GM13977 (cell line): ENCODE measurements around the gene RAD54L.
"Not testable (repeated sequence)": the region's sequence is repeated elsewhere in the genome, so short reads cannot be mapped to it uniquely, and the experiment has no call there.

ENCODE experiments used
- DNase-seq: peaks from one replicate; pipeline ENCODE4 v3.0.0; 2012; ENCODE audit warnings: low spot score
- in situ Hi-C: fragments of 300-500 bp; cut with MboI; formaldehyde crosslinking; loops from one replicate; pipeline ENCODE4 v1.12.0; 2022; ENCODE audit warnings: low sequenced_read_pairs, low pct_unique_long_range_greater_than_20kb, mixed read lengths, inconsistent platforms; ENCODE audit not compliant: unreplicated experiment
- TF ChIP-seq, protein P1 (sequence below): IDR thresholded peaks from 2 replicates; pipeline ENCODE4 v1.5.1; 2012; ENCODE audit warnings: mild to moderate bottlenecking, control low read depth; ENCODE audit not compliant: insufficient read depth; ENCODE audit errors: extremely low read depth, missing control alignments

RAD54L gene

DNA sequence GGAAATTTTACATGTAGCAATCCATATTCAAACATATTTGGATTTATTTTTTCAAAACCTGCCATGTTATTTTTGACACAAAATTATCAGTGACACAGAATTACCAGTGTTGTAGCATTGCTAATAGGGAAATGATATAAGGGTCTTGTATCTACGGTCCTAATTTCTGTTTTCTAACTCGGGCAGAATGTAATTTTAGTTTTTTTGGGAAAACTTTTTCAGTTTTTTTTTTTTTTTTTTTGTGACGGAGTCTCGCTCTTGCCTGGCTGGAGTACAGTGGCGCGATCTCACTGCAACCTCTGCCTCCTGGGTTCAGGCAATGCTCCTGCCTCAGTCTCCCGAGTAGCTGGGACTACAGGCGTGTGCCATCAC lies 58.6 kb downstream of the RAD54L start:
- TF ChIP-seq, protein P1, sequence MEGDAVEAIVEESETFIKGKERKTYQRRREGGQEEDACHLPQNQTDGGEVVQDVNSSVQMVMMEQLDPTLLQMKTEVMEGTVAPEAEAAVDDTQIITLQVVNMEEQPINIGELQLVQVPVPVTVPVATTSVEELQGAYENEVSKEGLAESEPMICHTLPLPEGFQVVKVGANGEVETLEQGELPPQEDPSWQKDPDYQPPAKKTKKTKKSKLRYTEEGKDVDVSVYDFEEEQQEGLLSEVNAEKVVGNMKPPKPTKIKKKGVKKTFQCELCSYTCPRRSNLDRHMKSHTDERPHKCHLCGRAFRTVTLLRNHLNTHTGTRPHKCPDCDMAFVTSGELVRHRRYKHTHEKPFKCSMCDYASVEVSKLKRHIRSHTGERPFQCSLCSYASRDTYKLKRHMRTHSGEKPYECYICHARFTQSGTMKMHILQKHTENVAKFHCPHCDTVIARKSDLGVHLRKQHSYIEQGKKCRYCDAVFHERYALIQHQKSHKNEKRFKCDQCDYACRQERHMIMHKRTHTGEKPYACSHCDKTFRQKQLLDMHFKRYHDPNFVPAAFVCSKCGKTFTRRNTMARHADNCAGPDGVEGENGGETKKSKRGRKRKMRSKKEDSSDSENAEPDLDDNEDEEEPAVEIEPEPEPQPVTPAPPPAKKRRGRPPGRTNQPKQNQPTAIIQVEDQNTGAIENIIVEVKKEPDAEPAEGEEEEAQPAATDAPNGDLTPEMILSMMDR: no peak
- in situ Hi-C loops: no loop called here
- no peak for DNase-seq

GRCh38 chr1:46309401-46310159 lies 62.0 kb downstream of the RAD54L start:
- DNase-seq: no peak

DNA sequence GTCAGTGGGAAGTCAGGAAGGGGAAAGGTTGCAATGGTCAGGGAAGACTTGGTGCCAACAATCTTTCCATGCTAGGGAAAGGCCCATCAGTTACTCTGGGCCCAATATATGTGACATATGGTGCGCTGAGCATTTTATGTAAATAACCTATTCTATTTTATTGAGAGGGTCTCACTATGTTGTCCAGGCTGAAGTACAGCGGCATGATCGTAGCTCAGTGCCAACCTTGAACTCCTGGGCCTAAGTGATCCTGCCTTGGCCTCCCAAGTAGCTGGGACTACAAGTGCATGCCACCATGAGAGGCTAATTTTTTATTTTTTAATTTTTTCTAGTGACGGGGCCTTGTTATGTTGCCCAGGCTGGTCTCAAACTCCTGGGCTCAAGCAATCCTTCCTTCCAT lies 62.8 kb downstream of the RAD54L start:
- TF ChIP-seq, protein P1: no peak
- in situ Hi-C loops: no loop called here
- DNase-seq: no peak

More at GRCh38 chr1:46309401-46310159, 62.0 kb downstream of the RAD54L start:
- TF ChIP-seq, protein P1: no peak
- in situ Hi-C loops: no loop called here

DNA sequence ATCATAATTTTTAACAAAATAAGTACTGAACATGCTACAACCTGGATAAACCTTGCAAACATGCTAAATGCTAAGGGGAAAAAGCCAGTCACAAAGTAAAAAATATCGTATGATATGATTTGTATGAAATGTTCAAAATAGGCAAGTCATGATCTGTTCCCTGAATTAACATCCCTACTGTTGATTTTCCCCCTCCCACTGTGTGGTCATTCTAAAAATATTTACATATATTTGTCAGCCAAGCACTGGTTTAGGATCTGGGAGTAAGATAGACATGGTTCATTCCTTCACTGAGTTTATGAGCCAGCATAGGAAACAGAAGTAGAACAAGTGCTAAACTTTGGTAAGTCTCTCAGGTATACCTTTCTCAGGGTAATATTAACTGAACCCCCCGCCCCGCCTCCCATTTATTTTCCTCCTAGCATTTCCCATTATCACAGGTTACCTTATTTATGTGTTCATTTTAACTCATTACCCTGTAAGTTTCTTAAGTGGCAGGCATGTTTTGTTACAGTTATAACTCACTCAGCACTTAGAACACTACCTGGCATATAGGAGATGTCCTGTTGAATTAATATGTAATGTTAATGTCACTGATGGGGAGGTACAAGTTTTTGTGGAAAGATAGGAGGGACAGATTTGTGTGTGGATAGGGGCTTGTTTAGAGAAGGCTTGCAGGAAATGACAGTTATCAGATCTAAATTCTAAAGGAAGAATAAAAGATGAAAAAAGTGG lies 68.3 kb downstream of the RAD54L start:
- TF ChIP-seq, protein P1: no peak
- DNase-seq: no peak
- in situ Hi-C loops: no loop called here

DNA sequence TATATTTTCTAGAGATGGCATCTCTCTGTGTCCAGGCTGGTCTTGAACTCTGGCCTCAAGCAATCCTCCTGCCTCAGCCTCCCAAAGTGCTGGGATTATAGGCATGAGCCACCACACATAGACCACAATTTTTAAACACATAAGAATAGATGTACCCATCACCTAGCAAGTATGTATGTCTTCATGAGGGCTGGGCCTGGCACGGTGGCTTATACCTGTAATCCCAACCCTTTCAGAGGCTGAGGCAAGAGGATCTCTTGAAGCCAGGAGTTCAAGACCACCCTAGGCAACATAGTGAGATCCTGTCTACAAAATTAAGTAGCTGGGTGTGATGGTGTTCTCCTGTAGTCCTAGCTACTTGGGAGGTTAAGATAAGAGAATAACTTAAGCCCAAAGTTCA lies 69.8 kb downstream of the RAD54L start:
- in situ Hi-C loops: no loop called here
- no peak for DNase-seq
- TF ChIP-seq, protein P1: no peak

GRCh38 chr1:46319301-46319700 lies 71.7 kb downstream of the RAD54L start:
- in situ Hi-C loops: not testable (repeated sequence)

DNA sequence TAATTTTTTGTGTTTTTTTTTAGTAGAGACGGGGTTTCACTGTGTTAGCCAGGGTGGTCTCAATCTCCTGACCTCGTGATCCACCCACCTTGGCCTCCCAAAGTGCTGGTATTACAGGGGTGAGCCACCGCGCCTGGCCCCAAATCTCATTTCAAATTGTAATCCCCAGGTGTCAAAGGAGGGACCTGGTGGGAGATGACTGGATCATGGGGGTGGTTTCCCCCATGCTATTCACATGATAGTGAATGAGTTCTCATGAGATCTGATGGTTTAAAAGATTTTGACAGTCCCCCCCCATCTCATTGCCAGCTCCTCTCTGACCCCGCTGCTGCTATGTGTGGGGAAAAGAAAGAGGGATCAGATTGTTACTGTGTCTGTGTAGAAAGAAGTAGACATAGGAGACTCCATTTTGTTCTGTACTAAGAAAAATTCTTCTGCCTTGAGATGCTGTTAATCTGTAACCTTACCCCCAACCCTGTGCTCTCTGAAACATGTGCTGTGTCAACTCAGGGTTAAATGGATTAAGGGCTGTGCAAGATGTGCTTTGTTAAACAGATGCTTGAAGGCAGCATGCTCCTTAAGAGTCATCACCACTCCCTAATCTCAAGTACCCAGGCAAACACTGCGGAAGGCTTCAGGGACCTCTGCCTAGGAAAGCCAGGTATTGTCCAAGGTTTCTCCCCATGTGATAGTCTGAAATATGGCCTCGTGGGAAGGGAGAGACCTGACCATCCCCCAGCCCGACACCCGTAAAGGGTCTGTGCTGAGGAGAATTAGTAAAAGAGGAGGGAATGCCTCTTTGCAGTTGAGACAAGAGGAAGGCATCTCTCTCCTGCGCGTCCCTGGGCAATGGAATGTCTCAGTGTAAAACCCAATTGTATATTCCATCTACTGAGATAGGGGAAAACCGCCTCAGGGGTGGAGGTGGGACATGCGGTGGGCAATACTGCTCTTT lies 72.7 kb downstream of the RAD54L start:
- in situ Hi-C loops, DNase-seq: not testable (repeated sequence)

More at GRCh38 chr1:46319301-46319700, 71.7 kb downstream of the RAD54L start:
- DNase-seq: not testable (repeated sequence)

- in situ Hi-C loops: not testable (repeated sequence)
These were observed 74.6 kb downstream of the RAD54L start for GRCh38 chr1:46322191-46322590.

DNA sequence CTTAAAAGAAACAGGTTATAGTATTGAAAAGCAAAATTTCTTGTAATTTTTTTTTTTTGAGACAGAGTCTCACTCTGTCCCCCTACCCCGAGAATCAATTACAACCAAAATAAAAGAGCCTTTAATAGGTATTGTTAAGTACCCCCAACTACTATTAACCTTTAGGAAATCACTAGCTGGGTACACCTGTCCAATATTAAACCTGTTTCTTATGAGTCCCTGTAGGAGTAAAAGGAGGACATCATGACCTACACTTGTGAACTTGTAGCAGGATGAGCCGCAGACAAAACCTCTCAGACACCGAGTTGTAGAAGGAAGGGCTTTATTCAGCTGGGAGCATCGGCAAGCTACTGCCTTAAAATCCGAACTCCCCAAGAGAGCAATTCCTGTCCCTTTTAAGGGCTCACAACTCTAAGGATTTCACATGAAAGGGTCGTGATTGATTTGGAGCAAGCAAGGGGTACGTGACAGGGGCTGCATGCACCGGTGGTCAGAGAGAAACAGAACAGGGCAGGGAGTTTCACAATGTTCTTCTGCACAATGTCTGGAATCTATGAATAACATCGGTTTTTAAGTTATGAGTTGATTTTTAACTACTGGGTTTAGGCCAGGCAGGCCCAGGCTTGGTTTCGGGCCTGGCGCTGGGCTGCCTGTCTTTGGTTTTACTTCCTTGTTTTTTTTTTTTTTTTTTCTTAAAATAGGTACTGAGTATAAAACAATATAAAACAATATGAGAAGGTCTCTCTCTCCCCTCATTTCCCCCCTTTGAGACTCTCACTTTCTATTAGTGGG lies 77.9 kb downstream of the RAD54L start:
- DNase-seq, in situ Hi-C loops: not testable (repeated sequence)

More at GRCh38 chr1:46322191-46322590, 74.6 kb downstream of the RAD54L start:
- not testable (repeated sequence) for DNase-seq
